DMS114 treated with DMSO at 0.1 percent for 48 hours (cell line): Measurements from ENCODE around the gene SLC8B1.

ENCODE experiments used
- DNase-seq: peaks from one replicate; lab custom pipeline; 2025; ENCODE audit not compliant: unreplicated experiment; lab: John Stamatoyannopoulos, UW

SLC8B1 gene

GRCh38 chr12:113248842-113249435, 86.0 kb downstream of the SLC8B1 start:
- no peak for DNase-seq
